Measurements from ENCODE around the gene USP4.
"Not testable (repeated sequence)": the region's sequence is repeated elsewhere in the genome, so short reads cannot be mapped to it uniquely, and the experiment has no call there.

The USP4 gene

DNA sequence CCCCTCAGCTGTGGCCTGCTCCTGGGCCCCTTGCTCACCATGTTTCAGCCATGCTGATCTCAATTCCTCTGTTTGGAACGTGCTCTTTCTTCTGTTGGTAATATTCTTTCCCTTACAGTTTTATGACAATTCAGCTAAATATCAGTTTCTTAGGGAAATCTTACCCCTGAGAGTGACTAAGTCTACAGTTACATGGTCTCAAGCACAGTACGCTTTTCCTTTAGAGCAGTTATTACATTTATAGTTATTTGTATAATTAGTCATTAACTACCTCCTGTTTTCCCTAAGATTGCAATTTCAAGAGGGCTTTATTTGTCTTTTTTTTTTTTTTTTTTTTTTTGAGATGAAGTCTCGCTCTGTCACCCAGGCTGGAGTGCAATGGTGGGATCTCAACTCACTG, 86.3 kb downstream of the USP4 start:
- Histone ChIP-seq H3K4me3 (replicated peaks; ENCODE audit: insufficient read depth, low read length) (no peak overlapping the region), H3K27ac (replicated peaks) (no peak overlapping the region), H3K27me3 (ENCODE audit: insufficient read depth, poor library complexity, severe bottlenecking) (no peaks in the 10 kb centered on the region)

DNA sequence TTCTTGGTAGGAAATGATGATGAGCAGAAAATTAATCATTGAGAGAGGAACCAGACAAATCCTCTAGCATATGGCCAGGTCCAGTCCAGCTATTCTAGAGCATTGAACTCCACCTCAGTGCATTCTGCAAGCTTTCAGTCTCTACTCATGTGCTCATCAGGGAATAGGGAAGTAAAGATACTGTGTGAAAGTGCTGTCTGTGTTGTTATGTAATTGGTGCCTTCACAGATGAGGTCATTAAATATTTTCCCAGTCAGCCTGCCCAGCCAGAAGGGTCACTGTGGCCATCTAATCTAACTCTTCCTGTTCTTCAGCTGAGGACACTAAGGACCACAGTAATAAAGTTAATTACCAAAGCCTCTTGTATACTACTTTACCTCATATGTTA, 91.0 kb downstream of the USP4 start:
- peak; percentile 61 to 74 for DNase-seq (ENCODE audit: low read depth in 1 of 2, low spot score in 1 of 2)
- Histone ChIP-seq H3K27me3 (ENCODE audit: insufficient read depth, poor library complexity, severe bottlenecking) (no peaks in the 10 kb centered on the region), H3K27ac (replicated peaks) (peak overlapping the region; percentile 73), H3K4me3 (replicated peaks; ENCODE audit: insufficient read depth, low read length) (no peak overlapping the region)
- 0 out of 2 replicates have a peak, but pooled peaks have one; percentile 1 for TF ChIP-seq SPI1 (IDR thresholded peaks at IDR 0.05; ENCODE audit: borderline replicate concordance, low read depth)
- TF ChIP-seq GABPA (IDR thresholded peaks at IDR 0.05; ENCODE audit: low read depth) = no peak

More for the DNA sequence above, 86.3 kb downstream of the USP4 start:
- TF ChIP-seq SPI1 (IDR thresholded peaks at IDR 0.05; ENCODE audit: borderline replicate concordance, low read depth) (no peak), POLR2AphosphoS5 (IDR thresholded peaks at IDR 0.05; ENCODE audit: low read depth) (no peak), GABPA (IDR thresholded peaks at IDR 0.05; ENCODE audit: low read depth) (no peak)
- TF ChIP-seq, protein P1, sequence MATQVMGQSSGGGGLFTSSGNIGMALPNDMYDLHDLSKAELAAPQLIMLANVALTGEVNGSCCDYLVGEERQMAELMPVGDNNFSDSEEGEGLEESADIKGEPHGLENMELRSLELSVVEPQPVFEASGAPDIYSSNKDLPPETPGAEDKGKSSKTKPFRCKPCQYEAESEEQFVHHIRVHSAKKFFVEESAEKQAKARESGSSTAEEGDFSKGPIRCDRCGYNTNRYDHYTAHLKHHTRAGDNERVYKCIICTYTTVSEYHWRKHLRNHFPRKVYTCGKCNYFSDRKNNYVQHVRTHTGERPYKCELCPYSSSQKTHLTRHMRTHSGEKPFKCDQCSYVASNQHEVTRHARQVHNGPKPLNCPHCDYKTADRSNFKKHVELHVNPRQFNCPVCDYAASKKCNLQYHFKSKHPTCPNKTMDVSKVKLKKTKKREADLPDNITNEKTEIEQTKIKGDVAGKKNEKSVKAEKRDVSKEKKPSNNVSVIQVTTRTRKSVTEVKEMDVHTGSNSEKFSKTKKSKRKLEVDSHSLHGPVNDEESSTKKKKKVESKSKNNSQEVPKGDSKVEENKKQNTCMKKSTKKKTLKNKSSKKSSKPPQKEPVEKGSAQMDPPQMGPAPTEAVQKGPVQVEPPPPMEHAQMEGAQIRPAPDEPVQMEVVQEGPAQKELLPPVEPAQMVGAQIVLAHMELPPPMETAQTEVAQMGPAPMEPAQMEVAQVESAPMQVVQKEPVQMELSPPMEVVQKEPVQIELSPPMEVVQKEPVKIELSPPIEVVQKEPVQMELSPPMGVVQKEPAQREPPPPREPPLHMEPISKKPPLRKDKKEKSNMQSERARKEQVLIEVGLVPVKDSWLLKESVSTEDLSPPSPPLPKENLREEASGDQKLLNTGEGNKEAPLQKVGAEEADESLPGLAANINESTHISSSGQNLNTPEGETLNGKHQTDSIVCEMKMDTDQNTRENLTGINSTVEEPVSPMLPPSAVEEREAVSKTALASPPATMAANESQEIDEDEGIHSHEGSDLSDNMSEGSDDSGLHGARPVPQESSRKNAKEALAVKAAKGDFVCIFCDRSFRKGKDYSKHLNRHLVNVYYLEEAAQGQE (IDR thresholded peaks at IDR 0.05; ENCODE audit: insufficient replicate concordance, low read depth) = no peak
- TF ChIP-seq, protein P2, sequence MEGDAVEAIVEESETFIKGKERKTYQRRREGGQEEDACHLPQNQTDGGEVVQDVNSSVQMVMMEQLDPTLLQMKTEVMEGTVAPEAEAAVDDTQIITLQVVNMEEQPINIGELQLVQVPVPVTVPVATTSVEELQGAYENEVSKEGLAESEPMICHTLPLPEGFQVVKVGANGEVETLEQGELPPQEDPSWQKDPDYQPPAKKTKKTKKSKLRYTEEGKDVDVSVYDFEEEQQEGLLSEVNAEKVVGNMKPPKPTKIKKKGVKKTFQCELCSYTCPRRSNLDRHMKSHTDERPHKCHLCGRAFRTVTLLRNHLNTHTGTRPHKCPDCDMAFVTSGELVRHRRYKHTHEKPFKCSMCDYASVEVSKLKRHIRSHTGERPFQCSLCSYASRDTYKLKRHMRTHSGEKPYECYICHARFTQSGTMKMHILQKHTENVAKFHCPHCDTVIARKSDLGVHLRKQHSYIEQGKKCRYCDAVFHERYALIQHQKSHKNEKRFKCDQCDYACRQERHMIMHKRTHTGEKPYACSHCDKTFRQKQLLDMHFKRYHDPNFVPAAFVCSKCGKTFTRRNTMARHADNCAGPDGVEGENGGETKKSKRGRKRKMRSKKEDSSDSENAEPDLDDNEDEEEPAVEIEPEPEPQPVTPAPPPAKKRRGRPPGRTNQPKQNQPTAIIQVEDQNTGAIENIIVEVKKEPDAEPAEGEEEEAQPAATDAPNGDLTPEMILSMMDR (IDR thresholded peaks at IDR 0.05; ENCODE audit: insufficient read depth, low read length) = no peak
- DNase-seq (ENCODE audit: low read depth in 1 of 2, low spot score in 1 of 2) = no peak

DNA sequence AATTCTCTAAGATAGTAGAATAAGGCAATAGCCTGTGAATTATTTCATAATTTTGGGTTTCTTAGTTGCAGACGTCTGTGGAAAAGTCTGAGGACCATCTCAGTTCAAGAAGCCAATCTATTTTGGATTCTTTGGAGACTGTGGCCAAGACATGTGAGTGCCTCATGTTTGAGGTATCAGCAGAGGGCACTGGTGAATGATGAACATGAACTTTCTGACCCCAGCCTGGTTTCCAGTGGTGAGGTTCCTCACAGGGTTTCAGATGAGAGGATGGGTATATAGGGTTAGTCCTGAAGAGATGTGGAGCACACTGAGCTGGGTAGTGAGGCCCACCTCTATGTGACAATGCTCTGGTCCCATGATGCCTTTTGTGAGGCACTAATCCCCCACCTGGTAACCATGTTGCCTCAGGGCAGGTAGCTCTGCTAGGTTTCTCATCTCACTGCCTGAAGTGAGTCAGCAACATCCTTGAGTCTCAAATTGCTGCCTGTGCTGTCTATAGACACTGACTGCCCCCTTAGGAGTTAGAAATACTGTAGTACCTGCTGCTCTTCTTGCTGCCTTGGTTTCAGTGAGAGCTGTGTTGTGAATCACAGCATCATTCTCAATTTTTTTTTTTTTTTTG, 95.2 kb downstream of the USP4 start:
- peak in 1 of 2 experiments; percentile 23 for DNase-seq (ENCODE audit: low read depth in 1 of 2, low spot score in 1 of 2)
- H3K27ac ChIP-seq (replicated peaks) = no peak overlapping the region

DNA sequence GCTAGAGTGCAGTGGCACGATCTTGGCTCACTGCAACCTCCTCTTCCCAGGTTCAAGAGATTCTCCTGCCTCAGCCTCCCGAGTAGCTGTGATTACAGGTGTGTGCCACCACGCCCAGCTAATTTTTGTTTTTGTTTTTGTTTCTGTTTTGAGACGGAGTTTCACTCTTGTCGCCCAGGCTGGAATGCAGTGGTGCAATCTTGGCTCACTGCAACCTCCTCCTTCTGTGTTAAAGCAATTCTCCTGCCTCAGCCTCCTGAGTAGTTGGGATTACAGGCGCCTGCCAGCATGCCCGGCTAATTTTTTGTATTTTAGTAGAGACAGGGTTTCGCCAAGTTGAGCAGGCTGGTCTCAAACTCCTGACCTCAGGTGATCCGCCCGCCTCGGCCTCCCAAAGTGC, 99.8 kb downstream of the USP4 start:
- H3K27ac ChIP-seq (replicated peaks) = peak overlapping the region; percentile 92
- H3K27me3 ChIP-seq (ENCODE audit: insufficient read depth, poor library complexity, severe bottlenecking); H3K4me3 ChIP-seq (replicated peaks; ENCODE audit: insufficient read depth, low read length); DNase-seq (ENCODE audit: low read depth in 1 of 2, low spot score in 1 of 2): not testable (repeated sequence)

More for the DNA sequence above, 95.2 kb downstream of the USP4 start:
- no peaks in the 10 kb centered on the region for H3K27me3 ChIP-seq (ENCODE audit: insufficient read depth, poor library complexity, severe bottlenecking)
- TF ChIP-seq, protein P2 (IDR thresholded peaks at IDR 0.05; ENCODE audit: insufficient read depth, low read length) = no peak
- no peak for TF ChIP-seq POLR2AphosphoS5 (IDR thresholded peaks at IDR 0.05; ENCODE audit: low read depth)
- TF ChIP-seq GABPA (IDR thresholded peaks at IDR 0.05; ENCODE audit: low read depth) = no peak
- TF ChIP-seq, protein P1 (IDR thresholded peaks at IDR 0.05; ENCODE audit: insufficient replicate concordance, low read depth) = no peak
- TF ChIP-seq SPI1 (IDR thresholded peaks at IDR 0.05; ENCODE audit: borderline replicate concordance, low read depth) = no peak
- H3K4me3 ChIP-seq (replicated peaks; ENCODE audit: insufficient read depth, low read length) = no peak overlapping the region

Measured in HL-60 (cell line).